HCT116 (cell line): ENCODE data around the gene HPCAL1. TPM values are rescaled to one million over a fixed set of nuclear protein-coding genes. Genes with fewer than 3 reads are reported as not detected.

Experiments used
- ATAC-seq: fragments of 200-7000 bp; cut with Tn5 transposase; 2 replicates; pipeline ENCODE4 v1.9.1; 2020; ENCODE audit warnings: mild to moderate bottlenecking, moderate library complexity
- BruUV-seq: library from RNA; stranded (reverse); fragments of 400-500 nt; replicated peaks from 2 replicates; lab custom pipeline; 2021; lab: Mats Ljungman, UMichigan
- CTCF ChIA-PET: fragments of 300-600 bp; sonication (Branson Sonifier 250); formaldehyde crosslinking; loops from one replicate; lab custom pipeline; 2021; ENCODE audit warnings: antibody characterized with exemption; lab: Charles Lee
- POLR2A ChIA-PET: fragments of 300-600, 350-600 bp; sonication (Branson Sonifier 250); formaldehyde crosslinking; loops from one replicate; lab custom pipeline; 2021; ENCODE audit warnings: antibody characterized with exemption; lab: Charles Lee
- RAD21 ChIA-PET, 2 experiments: fragments of 300-600 bp; sonication (Branson Sonifier 250); formaldehyde crosslinking; loops; one replicate each; lab custom pipeline; 2023; ENCODE audit warnings: low total read pairs in 2 of 2; ENCODE audit not compliant: uncharacterized antibody in 2 of 2, unreplicated experiment in 2 of 2, low non-redundant PET in 1 of 2; lab: Charles Lee
- DNase-seq: peaks from one replicate; pipeline ENCODE4 v3.0.0-alpha.2; 2010; ENCODE audit warnings: low read depth, low spot score
- H2AFZ ChIP-seq: fragments of 200-600 bp; shearing (Covaris generic), sonication (generic); 2 replicates; pipeline ENCODE4 v1.6.1; 2017; ENCODE audit warnings: low read depth, mixed run types, mixed read lengths, antibody characterized with exemption, low read length; ENCODE audit not compliant: poor library complexity, severe bottlenecking
- H3K27ac ChIP-seq: 2 replicates; pipeline ENCODE4 v1.5.1; 2012; ENCODE audit warnings: low read depth, low read length
- H3K27me3 ChIP-seq: fragments of 200-600 bp; sonication (generic); 2 replicates; pipeline ENCODE4 v1.6.1; 2016; ENCODE audit warnings: mixed run types, low read length, mixed read lengths; ENCODE audit not compliant: insufficient read depth
- H3K36me3 ChIP-seq, 2 experiments: fragments of 200-500 bp in 1 of 2; fragments of 200-600 bp in 1 of 2; sonication (Bioruptor generic) in 1 of 2; sonication (generic) in 1 of 2; 2 replicates each; pipeline versions ENCODE4 v1.5.1 to v1.6.1; 2014 to 2016; ENCODE audit warnings: low read length in 2 of 2, inconsistent platforms in 1 of 2, mixed read lengths in 1 of 2, mixed run types in 1 of 2; ENCODE audit not compliant: insufficient read depth in 2 of 2, control insufficient read depth in 1 of 2
- H3K4me1 ChIP-seq, 2 experiments: fragments of 200-600 bp in 1 of 2; sonication (generic) in 1 of 2; 2 replicates each; pipeline versions ENCODE4 v1.5.1 to v1.6.1; 2012 to 2017; ENCODE audit warnings: low read length in 2 of 2, inconsistent platforms in 1 of 2, mild to moderate bottlenecking in 1 of 2, mixed read lengths in 1 of 2, mixed run types in 1 of 2, moderate library complexity in 1 of 2; ENCODE audit not compliant: insufficient read depth in 2 of 2, control insufficient read depth in 1 of 2
- H3K4me2 ChIP-seq: fragments of 200-600 bp; sonication (generic); 2 replicates; pipeline ENCODE4 v1.6.1; 2017; ENCODE audit warnings: mixed run types, low read length, mixed read lengths
- H3K4me3 ChIP-seq, 2 experiments: fragments of 200-600 bp in 1 of 2; sonication (generic) in 1 of 2; replicated peaks in 1 of 2; 2 replicates each; pipeline ENCODE4 v1.5.1; 2011 to 2016; ENCODE audit warnings: low read length in 2 of 2, control low read depth in 1 of 2, low read depth in 1 of 2, mild to moderate bottlenecking in 1 of 2, mixed read lengths in 1 of 2, mixed run types in 1 of 2
- H3K79me2 ChIP-seq: fragments of 200-600 bp; sonication (generic); 2 replicates; pipeline ENCODE4 v1.6.1; 2017; ENCODE audit warnings: mild to moderate bottlenecking, mixed run types, low read length, moderate library complexity, mixed read lengths; ENCODE audit not compliant: insufficient read depth
- H3K9ac ChIP-seq: fragments of 200-600 bp; sonication (generic); 2 replicates; pipeline ENCODE4 v1.6.1; 2016; ENCODE audit warnings: low read length, mixed read lengths
- H3K9me2 ChIP-seq: fragments of 200-600 bp; sonication (generic), shearing (Covaris generic); 2 replicates; pipeline ENCODE4 v1.6.1; 2017; ENCODE audit warnings: mixed run types, mild to moderate bottlenecking, moderate library complexity; ENCODE audit not compliant: insufficient read depth
- H3K9me3 ChIP-seq, 2 experiments: fragments of 200-500 bp in 1 of 2; fragments of 200-600 bp in 1 of 2; sonication (Bioruptor generic) in 1 of 2; sonication (generic) in 1 of 2; 2 replicates each; pipeline ENCODE4 v1.6.1; 2014 to 2017; ENCODE audit warnings: low read length in 2 of 2, mixed read lengths in 2 of 2, inconsistent platforms in 1 of 2, low read depth in 1 of 2, mild to moderate bottlenecking in 1 of 2, mixed run types in 1 of 2, moderate library complexity in 1 of 2; ENCODE audit not compliant: control insufficient read depth in 1 of 2, insufficient read depth in 1 of 2
- H4K20me1 ChIP-seq: fragments of 200-600 bp; sonication (generic), shearing (Covaris generic); 2 replicates; pipeline ENCODE4 v1.6.1; 2017; ENCODE audit warnings: mixed run types, mild to moderate bottlenecking, moderate library complexity; ENCODE audit not compliant: insufficient read depth
- EZH2 ChIP-seq: fragments of 200-600 bp; sonication (generic); IDR thresholded peaks from 2 replicates; pipeline ENCODE4 v1.6.1; 2017; ENCODE audit warnings: antibody characterized with exemption, mixed run types
- EZH2phosphoT487 ChIP-seq: fragments of 200-600 bp; IDR thresholded peaks from 2 replicates; pipeline ENCODE4 v1.6.1; 2018; ENCODE audit warnings: antibody characterized with exemption, borderline replicate concordance
- JUND ChIP-seq: IDR thresholded peaks from 2 replicates; pipeline ENCODE4 v1.6.1; 2012
- POLR2A ChIP-seq: IDR thresholded peaks from 2 replicates; pipeline ENCODE4 v1.7.0; 2011; ENCODE audit warnings: borderline replicate concordance; ENCODE audit not compliant: insufficient read depth, insufficient read length; ENCODE audit errors: extremely low read depth
- POLR2AphosphoS5 ChIP-seq: IDR thresholded peaks from 2 replicates; pipeline ENCODE4 v1.6.1; 2011; ENCODE audit warnings: mild to moderate bottlenecking, low read depth, low read length, moderate library complexity
- SP1 ChIP-seq: IDR thresholded peaks from 2 replicates; pipeline ENCODE4 v1.6.1; 2012; ENCODE audit warnings: low read depth
- SRF ChIP-seq: IDR thresholded peaks from 2 replicates; pipeline ENCODE4 v1.6.1; 2012; ENCODE audit warnings: low read depth
- ZNF274 ChIP-seq: fragments of 200-500 bp; sonication (Bioruptor generic); IDR thresholded peaks from 2 replicates; pipeline ENCODE4 v1.6.1; 2014; ENCODE audit warnings: mild to moderate bottlenecking, low read depth, low read length, inconsistent platforms
- intact Hi-C: fragments of 100-400 bp; cut with micrococcal nuclease; formaldehyde crosslinking; loops from 2 replicates; pipeline ENCODE4 v1.10.0; 2022
- total RNA-seq: library from RNA; stranded (reverse); gene quantifications from one replicate; pipeline ENCODE4 v1.2.1, GENCODE V29; 2021; ENCODE audit not compliant: unreplicated experiment
- TF ChIP-seq, protein P1 (sequence below): IDR thresholded peaks from 2 replicates; pipeline ENCODE4 v1.6.1; 2012

The HPCAL1 gene
- total RNA-seq, 1 experiment from 2014 or later = 111 TPM

DNA sequence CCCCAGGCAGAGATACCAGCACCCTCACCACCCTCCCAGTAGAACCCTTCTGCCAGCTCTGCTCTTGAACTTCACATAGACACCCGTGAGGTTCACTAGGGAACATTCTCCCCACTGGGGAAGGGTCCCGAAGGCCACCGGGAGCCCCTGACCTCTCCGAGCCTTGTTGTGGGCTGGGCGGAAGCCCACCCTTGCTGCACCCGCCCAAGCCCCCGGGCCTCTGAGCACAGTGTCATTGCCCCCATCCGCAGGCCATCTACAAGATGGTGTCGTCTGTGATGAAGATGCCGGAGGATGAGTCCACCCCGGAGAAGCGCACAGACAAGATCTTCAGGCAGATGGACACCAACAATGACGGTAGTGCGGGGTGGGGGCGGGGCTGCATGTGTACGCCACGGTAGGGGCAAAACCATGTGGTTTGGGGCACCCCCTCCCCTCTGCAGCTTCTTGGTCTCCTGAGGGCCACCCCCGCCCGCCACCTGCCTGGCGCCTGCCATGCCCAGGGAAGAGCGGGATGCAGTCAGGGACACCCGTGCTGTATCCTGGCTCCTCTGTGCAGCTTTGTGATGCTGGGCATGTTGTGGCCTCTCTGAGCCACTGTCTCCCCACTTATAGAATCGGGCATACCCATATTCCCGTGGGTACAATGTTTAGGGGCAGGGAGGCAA is 120.2 kb downstream of the HPCAL1 start:
- CTCF ChIA-PET = no interaction called here
- Histone ChIP-seq H3K9me3 (no peaks in the 10 kb centered on the region), H3K9ac (no peak overlapping the region), H2AFZ (no peak overlapping the region), H3K4me1 (peaks cover 0 to 1% of the 10 kb centered on the region in 2 experiments; a peak in 3 of 4 replicates), H4K20me1 (no peaks in the 10 kb centered on the region), H3K4me3 (no peak overlapping the region), H3K9me2 (no peaks in the 10 kb centered on the region), H3K79me2 (0 out of 2 replicates have a peak, but pooled peaks cover 7% of the 10 kb centered on the region), H3K4me2 (no peak overlapping the region), H3K27me3 (no peaks in the 10 kb centered on the region), H3K27ac (no peak overlapping the region), H3K36me3 (peaks cover 3 to 17% of the 10 kb centered on the region in 2 experiments; a peak in 2 of 4 replicates)
- TF ChIP-seq ZNF274 (no peak), SP1 (no peak), JUND (no peak), SRF (no peak), POLR2AphosphoS5 (no peak), EZH2 (no peak), EZH2phosphoT487 (no peak)
- no peak for DNase-seq
- no peak for ATAC-seq
- no TSS peak for BruUV-seq
- intact Hi-C loops = no loop called here
- POLR2A ChIA-PET = no interaction called here
- RAD21 ChIA-PET = no interaction called here

DNA sequence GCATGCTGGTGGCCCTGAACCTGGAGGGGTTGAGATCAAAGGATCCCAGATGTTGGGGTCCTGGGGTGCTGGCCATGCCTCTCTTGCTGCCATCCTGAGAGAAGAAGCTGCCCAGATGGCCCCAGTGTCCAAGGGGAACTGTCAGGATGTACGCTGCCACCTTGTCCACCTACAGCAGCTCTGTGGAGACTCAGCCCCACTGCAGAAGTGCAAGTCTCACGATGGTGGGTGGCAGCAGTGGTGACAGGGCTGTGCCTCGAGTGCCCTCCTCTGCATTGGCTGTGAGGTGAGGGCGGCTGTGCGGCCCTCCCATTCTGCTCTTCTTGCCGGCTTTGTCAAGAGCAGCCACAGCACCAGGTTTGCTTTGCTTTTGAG is 120.7 kb downstream of the HPCAL1 start:
- ChIA-PET CTCF (no interaction called here), POLR2A (no interaction called here), RAD21 (no interaction called here)
- Histone ChIP-seq H3K4me1 (no peaks in the 10 kb centered on the region), H3K79me2 (0 out of 2 replicates have a peak, but pooled peaks cover 5% of the 10 kb centered on the region), H4K20me1 (no peaks in the 10 kb centered on the region), H3K27me3 (no peaks in the 10 kb centered on the region), H3K4me3 (no peak overlapping the region), H3K9me2 (no peaks in the 10 kb centered on the region), H3K27ac (no peak overlapping the region), H3K36me3 (peaks cover 5 to 17% of the 10 kb centered on the region in 2 experiments; a peak in 2 of 4 replicates), H3K4me2 (no peak overlapping the region), H2AFZ (no peak overlapping the region), H3K9me3 (no peaks in the 10 kb centered on the region), H3K9ac (no peak overlapping the region)
- ATAC-seq (no peak), DNase-seq (no peak)
- intact Hi-C loops = no loop called here
- TF ChIP-seq, protein P1, sequence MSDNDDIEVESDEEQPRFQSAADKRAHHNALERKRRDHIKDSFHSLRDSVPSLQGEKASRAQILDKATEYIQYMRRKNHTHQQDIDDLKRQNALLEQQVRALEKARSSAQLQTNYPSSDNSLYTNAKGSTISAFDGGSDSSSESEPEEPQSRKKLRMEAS = no peak
- no peak for TF ChIP-seq POLR2A
- BruUV-seq = no TSS peak
